ENCODE results near the gene FAM83C. TPM values are rescaled to one million over a fixed set of nuclear protein-coding genes. Genes with fewer than 3 reads are reported as not detected.

Gene FAM83C
- total RNA-seq, 1 experiment from 2014 or later: not detected

DNA sequence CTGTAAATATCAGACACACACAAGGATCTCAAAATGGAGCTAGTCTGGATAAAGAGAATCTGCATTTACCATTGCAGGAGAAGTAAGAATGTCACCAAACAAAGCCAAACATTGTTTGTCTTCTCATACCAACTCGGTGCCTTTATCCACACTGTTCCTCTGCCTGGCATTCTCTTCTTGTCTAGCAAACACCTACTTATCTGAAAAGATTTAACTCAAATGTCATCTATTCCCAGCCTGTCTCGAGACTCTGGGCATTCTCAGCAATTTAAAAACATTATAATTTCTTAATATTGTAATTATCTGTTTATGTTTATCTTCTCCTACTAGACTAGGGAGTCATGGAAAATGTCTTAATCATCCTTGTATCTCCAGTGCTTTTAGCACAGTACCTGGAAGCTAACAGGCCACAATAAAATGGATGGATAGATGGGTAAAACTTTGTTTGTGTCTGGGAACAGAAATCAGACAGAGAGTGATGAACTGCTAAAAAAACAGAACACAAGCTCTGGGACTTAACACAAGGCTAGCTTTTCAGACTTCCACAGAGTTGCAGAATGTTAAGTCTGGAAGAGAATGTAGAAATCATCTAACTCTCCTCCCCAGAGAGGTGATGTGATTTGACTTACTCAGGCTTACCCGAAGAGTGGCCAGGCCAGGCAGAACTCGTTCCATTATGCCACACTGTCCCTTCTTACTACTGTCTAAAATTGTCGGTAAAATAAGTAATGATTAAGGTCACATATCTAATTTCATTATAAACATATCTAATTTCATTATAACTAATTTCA lies 42.3 kb upstream of the FAM83C start:
- H4K20me1 ChIP-seq (ENCODE audit: insufficient read depth): no peaks in the 10 kb centered on the region
- H3K9me3 ChIP-seq (ENCODE audit: control insufficient read depth in 1 of 2, insufficient read depth in 1 of 2, low read depth in 1 of 2, low read length in 2 of 2): no peaks in the 10 kb centered on the region
- no peak overlapping the region for H3K4me2 ChIP-seq (ENCODE audit: low read length)
- no peak for ATAC-seq
- DNase-seq (ENCODE audit: low read depth, low spot score): no peak
- H3K79me2 ChIP-seq (ENCODE audit: insufficient read depth, low read length): no peaks in the 10 kb centered on the region
- H3K4me1 ChIP-seq (ENCODE audit: control insufficient read depth in 1 of 2, insufficient read depth in 2 of 2, low read length in 2 of 2): peaks cover 8 to 20% of the 10 kb centered on the region in 2 experiments
- no peak overlapping the region for H3K9ac ChIP-seq (ENCODE audit: low read length)
- no peak overlapping the region for H3K27ac ChIP-seq (ENCODE audit: low read depth, low read length)
- intact Hi-C loops (cut with micrococcal nuclease): no loop called here
- TF ChIP-seq POLR2A (IDR thresholded peaks at IDR 0.05; ENCODE audit: borderline replicate concordance, extremely low read depth, insufficient read depth, insufficient read length) (no peak), EZH2 (IDR thresholded peaks at IDR 0.05) (no peak), CBX3 (IDR thresholded peaks at IDR 0.05; ENCODE audit: low read depth) (no peak), EZH2phosphoT487 (IDR thresholded peaks at IDR 0.05; ENCODE audit: borderline replicate concordance) (no peak), ZNF274 (IDR thresholded peaks at IDR 0.05; ENCODE audit: low read depth, low read length) (no peak), SIN3A (IDR thresholded peaks at IDR 0.05; ENCODE audit: low read depth) (no peak), YY1 (IDR thresholded peaks at IDR 0.05; ENCODE audit: extremely low read depth, insufficient replicate concordance, low read depth, low read length) (no peak), SRF (IDR thresholded peaks at IDR 0.05; ENCODE audit: low read depth) (no peak), ATF3 (IDR thresholded peaks at IDR 0.05) (no peak), FOSL1 (IDR thresholded peaks at IDR 0.05; ENCODE audit: low read depth) (no peak), JUND (IDR thresholded peaks at IDR 0.05) (no peak), CEBPB (IDR thresholded peaks at IDR 0.05; ENCODE audit: low read depth) (no peak), CTCF (IDR thresholded peaks at IDR 0.05 in 2 of 3, conservative IDR thresholded peaks at IDR 0.05 in 1 of 3; ENCODE audit: borderline replicate concordance in 1 of 3, insufficient read depth in 1 of 3, low read depth in 2 of 3, low read length in 2 of 3) (no peak), ELF1 (IDR thresholded peaks at IDR 0.05; ENCODE audit: borderline replicate concordance, low read depth) (no peak)
- POLR2A ChIA-PET: no interaction called here
- no TSS peak for BruUV-seq (replicated peaks)
- CTCF ChIA-PET: no interaction called here
- no peak overlapping the region for H2AFZ ChIP-seq (ENCODE audit: low read depth, low read length, poor library complexity, severe bottlenecking)
- H3K36me3 ChIP-seq (ENCODE audit: control insufficient read depth in 1 of 2, insufficient read depth in 2 of 2, low read length in 2 of 2): no peaks in the 10 kb centered on the region
- RAD21 ChIA-PET (ENCODE audit: low non-redundant PET in 1 of 2, low total read pairs in 2 of 2, uncharacterized antibody in 2 of 2, unreplicated experiment in 2 of 2): no interaction called here
- no peaks in the 10 kb centered on the region for H3K27me3 ChIP-seq (ENCODE audit: insufficient read depth, low read length)
- H3K4me3 ChIP-seq (replicated peaks in 1 of 2; ENCODE audit: low read depth in 1 of 2, low read length in 2 of 2): no peak overlapping the region
- H3K9me2 ChIP-seq (ENCODE audit: insufficient read depth): no peaks in the 10 kb centered on the region
